GM19351 (cell line): ENCODE measurements around the gene ARID3A.
"Not testable (repeated sequence)": the region's sequence is repeated elsewhere in the genome, so short reads cannot be mapped to it uniquely, and the experiment has no call there.

Experiments used
- ATAC-seq: cut with Tn5 transposase; IDR thresholded peaks from one replicate; pipeline ENCODE4 v1.9.1; 2021; ENCODE audit warnings: mild to moderate bottlenecking, moderate library complexity; ENCODE audit not compliant: unreplicated experiment

ARID3A gene

GRCh38 chr19:890831-891230 lies 35.0 kb upstream of the ARID3A start:
- no peak for ATAC-seq

DNA sequence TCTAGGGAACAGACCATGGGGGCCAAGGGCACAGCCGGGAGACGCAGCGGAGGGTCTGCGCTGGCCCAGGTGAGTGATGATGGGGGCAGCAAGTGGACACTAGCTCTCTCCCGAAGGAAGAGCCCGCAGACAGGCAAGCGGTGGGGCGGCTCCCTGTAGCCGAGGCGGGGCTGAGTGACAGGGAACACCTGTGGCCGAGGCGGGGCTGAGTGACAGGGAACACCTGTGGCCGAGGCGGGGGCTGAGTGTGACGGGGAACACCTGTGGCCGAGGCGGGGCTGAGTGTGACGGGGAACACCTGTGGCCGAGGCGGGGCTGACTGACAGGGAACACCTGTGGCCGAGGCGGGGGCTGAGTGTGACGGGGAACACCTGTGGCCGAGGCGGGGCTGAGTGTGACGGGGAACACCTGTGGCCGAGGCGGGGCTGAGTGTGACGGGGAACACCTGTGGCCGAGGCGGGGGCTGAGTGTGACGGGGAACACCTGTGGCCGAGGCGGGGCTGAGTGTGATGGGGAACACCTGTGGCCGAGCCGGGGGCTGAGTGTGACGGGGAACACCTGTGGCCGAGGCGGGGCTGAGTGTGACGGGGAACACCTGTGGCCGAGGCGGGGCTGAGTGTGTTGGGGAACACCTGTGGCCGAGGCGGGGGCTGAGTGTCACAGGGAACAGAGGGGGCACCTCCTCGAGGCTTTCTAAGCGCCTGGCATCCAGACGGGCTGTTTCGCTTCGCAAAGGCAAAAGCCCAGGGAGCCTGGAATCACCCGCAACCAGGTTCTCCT lies 34.2 kb upstream of the ARID3A start:
- not testable (repeated sequence) for ATAC-seq

DNA sequence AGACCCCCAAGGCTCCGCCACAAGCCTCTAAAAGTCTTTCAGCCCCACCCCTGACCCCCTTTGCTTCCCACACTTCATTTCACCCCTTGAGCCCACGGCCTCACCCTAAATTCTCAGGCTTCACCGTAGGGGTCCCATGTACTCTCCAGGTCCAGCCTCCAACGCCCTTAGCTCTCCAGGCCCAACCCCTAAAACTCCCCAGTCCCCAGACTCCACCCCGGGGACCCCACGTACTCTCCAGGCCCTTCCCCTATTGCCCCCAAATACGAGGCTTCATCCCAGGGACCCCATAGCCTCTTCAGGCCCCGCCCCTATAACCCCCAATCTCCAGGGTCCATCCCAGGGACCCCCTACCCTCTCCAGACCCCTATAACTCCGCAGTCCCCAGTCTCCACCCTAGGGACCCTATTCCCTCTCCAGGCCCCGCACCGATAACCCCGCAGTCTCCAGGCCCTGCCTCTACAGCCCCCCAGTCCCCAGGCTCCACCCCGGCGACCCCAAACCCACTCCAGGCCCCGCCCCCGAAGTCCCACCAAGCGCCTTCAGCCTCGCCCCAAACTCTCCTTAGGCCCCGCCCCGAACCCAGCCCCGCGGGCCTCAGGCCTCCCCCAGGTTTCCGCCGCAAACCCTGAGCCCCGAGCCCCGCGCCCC lies 33.5 kb upstream of the ARID3A start:
- no peak for ATAC-seq

GRCh38 chr19:892894-893689 lies 32.7 kb upstream of the ARID3A start, which contains the start of the genes MED16 and RNU6-9:
Gene MED16, minus strand, starts transcription at chr19:893187. Its CDS starts 2,056 bp downstream, at chr19:891131.
Gene RNU6-9, plus strand, starts transcription at chr19:893484.
- peak; percentile 85 for ATAC-seq

GRCh38 chr19:896434-896833 lies 29.4 kb upstream of the ARID3A start:
- ATAC-seq, result no peak

DNA sequence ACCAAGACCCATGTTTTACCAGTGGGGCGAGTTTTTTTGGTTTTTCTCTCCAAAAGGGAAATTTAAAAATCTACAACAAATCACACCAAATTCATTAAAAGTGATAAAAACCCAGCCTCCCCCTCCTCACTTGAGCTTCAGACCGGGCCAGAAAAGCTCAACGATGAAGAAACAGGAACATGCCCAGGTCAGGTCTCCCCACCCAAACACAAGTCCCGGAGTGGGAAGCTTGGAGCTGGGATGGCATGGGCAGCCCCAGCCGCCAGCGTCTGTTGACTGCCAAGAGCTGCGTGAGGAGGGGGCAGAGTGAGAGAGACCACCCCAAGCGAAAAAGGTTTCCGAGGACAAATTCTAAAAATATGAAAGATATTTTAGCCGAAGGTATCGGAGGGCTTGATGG lies 28.8 kb upstream of the ARID3A start:
- no peak for ATAC-seq

DNA sequence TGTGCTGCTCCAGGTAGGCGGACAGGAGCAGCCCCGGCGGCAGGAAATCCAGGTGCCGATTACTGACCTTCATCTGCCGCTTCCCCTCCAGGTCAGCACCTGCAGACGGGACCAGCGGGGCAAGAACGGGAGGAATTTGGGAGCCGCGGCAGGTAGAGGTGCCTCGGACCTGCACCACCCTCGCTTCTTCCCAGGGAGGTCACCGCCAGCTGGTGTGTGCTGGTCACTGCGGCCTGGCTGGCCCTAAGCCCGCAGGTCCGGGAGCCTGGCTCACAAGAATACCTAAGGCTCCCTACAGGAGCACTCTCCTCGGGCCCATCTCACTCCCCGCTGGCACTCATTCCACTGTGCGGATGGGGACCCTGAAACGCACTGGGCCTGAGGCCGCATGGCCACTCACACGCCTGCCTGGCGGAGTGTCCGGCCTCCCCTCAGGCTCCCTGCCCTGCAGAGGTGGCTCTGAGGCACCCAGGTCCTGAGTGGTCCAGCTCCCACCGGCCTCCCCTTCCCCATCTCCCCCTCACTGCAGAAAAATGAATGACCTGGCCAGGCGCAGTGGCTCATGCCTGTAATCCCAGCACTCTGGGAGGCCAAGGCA lies 28.3 kb upstream of the ARID3A start:
- no peak for ATAC-seq

DNA sequence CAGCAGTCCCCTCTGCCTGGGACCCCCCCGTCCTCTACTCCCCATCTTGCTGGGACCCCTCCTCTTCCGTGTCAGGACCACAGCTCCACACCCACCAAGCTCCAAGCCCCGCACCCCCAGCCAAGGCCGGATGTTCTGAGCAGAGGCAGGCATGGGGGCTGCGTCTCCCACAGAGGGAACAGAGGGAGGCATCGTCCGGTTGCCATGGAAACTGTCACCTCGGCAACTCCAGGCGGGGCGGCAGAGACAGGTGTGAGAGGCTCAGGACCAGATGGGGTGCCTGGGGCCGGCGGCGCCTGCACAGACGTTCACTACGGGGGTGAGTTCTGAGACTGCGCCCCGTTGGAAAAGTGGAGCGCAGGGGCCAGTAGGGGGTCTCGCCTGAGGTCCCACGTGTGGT lies 27.2 kb upstream of the ARID3A start:
- no peak for ATAC-seq

GRCh38 chr19:899336-900042 lies 26.3 kb upstream of the ARID3A start:
- ATAC-seq, result no peak

DNA sequence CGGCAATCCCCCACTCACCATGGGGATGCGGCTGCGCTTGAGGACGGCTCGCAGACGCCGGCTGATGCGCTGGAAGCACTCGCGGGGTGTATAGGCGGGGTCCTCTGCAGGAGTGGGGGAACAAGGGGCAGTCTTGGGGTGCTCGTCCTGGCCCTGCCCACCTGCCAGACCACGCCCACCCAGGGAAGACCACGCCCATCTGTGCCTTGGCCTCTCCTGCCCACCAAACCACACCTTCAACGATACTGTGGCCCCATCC lies 25.9 kb upstream of the ARID3A start:
- ATAC-seq, result no peak

DNA sequence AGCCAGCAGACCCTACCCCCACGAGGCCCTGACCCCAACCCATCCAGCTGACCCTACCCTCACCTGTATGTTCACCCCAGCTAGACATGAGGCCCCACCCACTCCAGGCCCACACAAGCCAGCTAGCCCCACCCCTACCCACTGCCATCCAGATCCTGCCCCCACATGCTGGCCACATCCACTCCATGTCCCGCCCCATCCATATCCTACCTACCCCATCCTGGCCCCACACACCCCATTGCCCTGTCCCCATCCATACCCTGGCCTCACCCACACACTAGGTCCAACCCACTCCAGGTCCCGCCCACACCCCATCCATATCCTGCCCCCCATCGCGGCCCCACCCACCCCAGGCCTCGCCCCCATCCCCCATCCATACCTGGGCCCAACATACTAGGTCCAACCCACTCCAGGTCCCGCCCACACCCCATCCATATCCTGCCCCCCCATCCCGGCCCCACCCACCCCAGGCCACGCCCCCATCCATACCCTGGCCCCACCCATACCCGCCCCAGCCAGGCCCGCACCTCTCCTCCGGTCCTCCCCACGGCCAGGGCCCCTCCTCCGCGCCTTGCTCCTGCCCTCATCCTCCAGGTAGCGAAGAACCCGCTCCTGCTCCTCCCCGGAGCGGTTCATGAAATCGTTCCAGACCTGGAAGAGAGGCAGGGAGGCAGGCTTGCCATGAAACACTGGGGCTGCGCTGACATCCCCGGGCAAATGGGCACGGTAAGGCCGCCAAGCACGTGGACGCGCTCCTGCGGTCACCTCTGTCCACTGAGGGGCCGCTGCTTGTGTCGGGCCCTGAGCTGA lies 25.3 kb upstream of the ARID3A start:
- ATAC-seq, result no peak

DNA sequence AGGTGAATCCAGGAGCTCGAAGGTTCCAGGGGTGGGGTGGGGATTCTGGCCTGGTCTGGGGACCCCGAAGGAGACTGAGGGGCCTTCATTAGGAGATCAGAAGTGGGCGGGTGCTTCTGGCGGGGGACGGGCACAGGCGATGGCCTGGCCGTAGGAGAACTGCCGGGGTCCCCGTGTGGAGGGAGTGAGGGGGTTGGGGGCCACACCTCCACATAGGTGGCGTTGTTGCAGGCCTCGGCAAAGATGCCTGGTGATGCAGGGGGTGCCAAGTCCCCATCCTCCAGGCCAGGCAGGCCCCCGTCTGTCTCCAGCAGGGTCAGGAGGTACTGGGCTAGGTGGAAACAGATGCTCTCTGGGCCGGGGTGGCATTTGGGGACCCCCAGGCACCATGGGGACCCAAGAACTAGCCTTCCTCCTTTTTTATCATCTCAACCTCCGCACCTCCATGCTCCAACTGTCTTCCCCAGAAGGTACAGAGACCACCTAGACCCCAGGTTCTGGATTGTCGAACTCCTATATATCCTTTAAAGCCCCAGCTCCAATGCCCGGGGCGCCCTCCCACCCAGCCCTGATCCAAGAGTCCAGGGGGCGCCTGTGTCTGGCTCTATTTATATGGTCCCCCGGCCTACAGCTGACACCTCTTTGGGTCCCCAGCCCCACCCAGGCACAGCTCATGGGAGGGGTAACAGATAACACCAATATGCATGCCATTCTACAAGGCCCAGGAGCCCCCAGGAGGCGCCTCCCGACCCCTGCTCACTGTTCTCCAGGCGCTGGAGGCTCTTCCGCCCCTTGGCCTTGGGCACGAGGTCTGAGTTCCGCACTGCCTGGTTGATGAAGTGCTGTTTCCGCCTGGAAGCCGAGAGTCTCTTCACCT lies 24.4 kb upstream of the ARID3A start:
- no peak for ATAC-seq

- ATAC-seq, result no peak
Observed at GRCh38 chr19:902093-902370, 23.8 kb upstream of the ARID3A start.

DNA sequence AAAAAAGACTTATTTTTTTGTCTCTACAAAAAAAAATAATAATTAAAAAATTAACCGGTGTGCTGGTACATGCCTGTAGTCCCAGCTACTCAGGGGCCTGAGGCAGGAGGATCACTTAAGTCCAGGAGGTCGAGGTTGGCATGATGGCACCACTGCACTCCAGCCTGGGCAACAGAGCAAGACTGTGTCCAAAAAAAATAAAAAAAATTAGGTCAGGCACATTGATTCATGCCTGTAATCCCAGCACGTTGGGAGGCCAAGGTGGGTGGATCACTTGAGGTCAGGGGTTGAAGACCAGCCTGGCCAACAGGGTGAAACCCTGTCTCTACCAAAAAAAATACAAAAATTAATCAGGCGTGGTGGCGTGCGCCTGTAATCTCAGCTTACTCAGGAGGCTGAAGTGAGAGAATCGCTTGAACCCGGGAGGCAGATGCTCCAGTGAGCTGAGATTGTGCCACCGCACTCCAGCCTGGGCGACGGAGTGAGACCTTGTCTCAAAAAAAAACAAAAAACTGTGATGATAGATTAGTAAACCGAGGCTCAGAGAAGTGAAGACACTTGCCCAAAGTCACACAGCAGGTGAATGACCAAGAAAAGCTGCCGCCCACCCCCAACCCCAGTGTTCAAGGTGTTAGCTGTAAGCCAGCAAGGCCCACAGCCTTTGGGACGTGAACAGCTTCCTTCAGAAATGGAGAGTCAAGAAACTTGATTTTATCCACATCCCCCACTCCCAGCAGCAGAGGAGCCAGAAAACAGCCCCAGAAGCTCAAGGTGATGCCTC lies 23.2 kb upstream of the ARID3A start:
- ATAC-seq, result no peak

DNA sequence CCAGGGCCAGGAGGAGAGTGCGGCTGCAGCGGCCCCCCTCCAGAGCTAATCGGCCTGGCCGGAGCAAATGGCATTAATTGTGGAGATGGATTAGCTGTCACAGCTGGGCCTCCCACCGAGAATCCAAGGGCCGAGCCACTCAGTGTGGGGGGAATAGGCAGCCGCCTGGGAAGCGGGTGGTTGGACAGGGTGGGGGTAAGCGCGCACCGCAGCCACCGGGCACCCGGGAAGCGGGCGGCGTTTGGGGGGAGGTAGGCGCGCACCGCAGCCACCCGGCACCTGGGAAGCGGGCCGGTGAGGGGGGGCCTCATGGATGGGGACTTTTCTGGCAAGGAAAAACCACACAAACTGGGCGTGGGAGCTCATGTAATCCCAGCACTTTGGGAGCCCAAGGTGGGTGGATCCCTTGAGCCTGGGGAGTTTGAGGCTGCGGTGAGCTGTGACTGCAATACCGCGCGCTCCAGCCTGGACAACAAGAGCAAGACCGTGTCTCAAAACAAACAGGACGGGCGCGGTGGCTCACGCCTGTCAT lies 22.5 kb upstream of the ARID3A start:
- ATAC-seq, result no peak

- no peak for ATAC-seq
Observed at GRCh38 chr19:904545-904944, 21.3 kb upstream of the ARID3A start.

GRCh38 chr19:906480-906879 lies 19.4 kb upstream of the ARID3A start:
- no peak for ATAC-seq

DNA sequence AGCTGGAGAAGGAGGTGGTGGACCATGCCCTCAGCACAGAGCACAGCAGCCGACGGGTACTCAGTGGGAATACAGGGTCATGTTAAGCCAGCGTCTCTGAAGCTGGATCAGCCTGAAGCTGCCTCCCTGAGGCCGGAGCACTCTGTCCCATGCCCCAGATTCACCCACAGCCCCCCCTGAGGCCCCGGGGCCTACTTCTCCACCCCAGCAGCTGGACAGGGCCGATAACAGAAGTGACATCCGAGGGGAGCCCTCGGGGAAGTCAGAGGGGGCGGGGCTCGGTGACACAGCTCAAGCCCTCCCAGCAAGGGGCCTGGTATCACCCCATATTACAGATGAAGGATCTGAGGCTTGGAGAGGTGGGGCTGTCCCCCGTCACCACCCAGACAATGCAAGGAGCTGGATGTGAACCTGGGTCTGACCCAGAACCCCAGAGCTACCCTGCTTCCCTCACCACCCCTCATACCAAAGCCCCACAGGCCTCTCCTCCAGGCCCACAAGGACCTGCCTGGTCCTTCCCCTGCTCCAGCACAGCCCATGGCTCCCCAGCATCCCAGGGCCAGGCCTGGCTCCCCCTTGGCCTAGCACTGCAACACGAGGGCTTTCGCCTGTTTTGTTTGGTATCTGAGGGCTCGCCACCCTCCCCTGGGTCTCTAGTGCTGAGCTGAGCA lies 18.5 kb upstream of the ARID3A start:
- no peak for ATAC-seq
